DMS 273 (cell line): ENCODE results near the gene INO80E.
"Not testable (repeated sequence)": the region's sequence is repeated elsewhere in the genome, so short reads cannot be mapped to it uniquely, and the experiment has no call there.

Source experiments
- DNase-seq: peaks from one replicate; lab custom pipeline; 2025; ENCODE audit not compliant: unreplicated experiment; lab: John Stamatoyannopoulos, UW

Gene INO80E

GRCh38 chr16:30030011-30030685, 34.1 kb downstream of the INO80E start:
- peak; percentile 77 for DNase-seq

- DNase-seq, result no peak
Observed at GRCh38 chr16:30030841-30031413, 34.9 kb downstream of the INO80E start, which contains the start of gene TLCD3B. TLCD3B (minus strand) TSS chr16:30031271; CDS start chr16:30030527, 744 bp downstream.

GRCh38 chr16:30031477-30031918, 35.5 kb downstream of the INO80E start:
- DNase-seq, result no peak

GRCh38 chr16:30032083-30032819, 36.2 kb downstream of the INO80E start:
- peak; percentile 89 for DNase-seq

GRCh38 chr16:30033270-30033669, 37.2 kb downstream of the INO80E start:
- no peak for DNase-seq

GRCh38 chr16:30040221-30040620, 44.2 kb downstream of the INO80E start:
- no peak for DNase-seq

GRCh38 chr16:30040690-30041089, 44.6 kb downstream of the INO80E start:
- DNase-seq, result not testable (repeated sequence)

- peak; percentile 71 for DNase-seq
Observed at GRCh38 chr16:30041841-30042240, 45.8 kb downstream of the INO80E start.

GRCh38 chr16:30046178-30046577, 50.1 kb downstream of the INO80E start:
- DNase-seq, result no peak

GRCh38 chr16:30046588-30046987, 50.5 kb downstream of the INO80E start:
- DNase-seq, result no peak

- DNase-seq, result no peak
Observed at GRCh38 chr16:30049871-30050270, 53.8 kb downstream of the INO80E start.

- no peak for DNase-seq
Observed at GRCh38 chr16:30051518-30051917, 55.5 kb downstream of the INO80E start.

GRCh38 chr16:30052671-30053372, 56.8 kb downstream of the INO80E start:
- DNase-seq, result peak; percentile 97

GRCh38 chr16:30053376-30054015, 57.5 kb downstream of the INO80E start:
- no peak for DNase-seq

GRCh38 chr16:30054451-30054850, 58.4 kb downstream of the INO80E start:
- peak; percentile 51 for DNase-seq

- peak; percentile 68 for DNase-seq
Observed at GRCh38 chr16:30054959-30055553, 59.0 kb downstream of the INO80E start.
